AG09309 (cell line): ENCODE data around the gene COA1.

Experiments used
- DNase-seq: peaks from one replicate; pipeline ENCODE4 v3.0.0-alpha.2; 2010; ENCODE audit warnings: low read depth
- H3K4me3 ChIP-seq: 2 replicates; pipeline ENCODE4 v1.5.1; 2011; ENCODE audit warnings: mild to moderate bottlenecking, low read depth, low read length, moderate library complexity; ENCODE audit not compliant: control insufficient read depth
- CTCF ChIP-seq: IDR thresholded peaks from 2 replicates; pipeline ENCODE4 v1.5.1; 2011; ENCODE audit warnings: mild to moderate bottlenecking, low read depth, low read length, inconsistent platforms; ENCODE audit not compliant: insufficient read depth, control insufficient read depth; ENCODE audit errors: missing control alignments

The COA1 gene

GRCh38 chr7:43589728-43590127 lies 139.6 kb downstream of the COA1 start:
- no peak for TF ChIP-seq CTCF
- DNase-seq, result no peak
- H3K4me3 ChIP-seq, result no peak overlapping the region
